IMR-90 (cell line): Measurements from ENCODE around the gene DBI. TPM values are rescaled to one million over a fixed set of nuclear protein-coding genes. Genes with fewer than 3 reads are reported as not detected.

Experiments
- ATAC-seq: fragments of 200-7000 bp; cut with Tn5 transposase; 2 replicates; pipeline ENCODE4 v1.9.1; 2020; ENCODE audit warnings: low read depth, mild to moderate bottlenecking, moderate library complexity
- BruUV-seq: library from RNA; stranded (reverse); fragments of 400-500 nt; replicated peaks from 2 replicates; lab custom pipeline; 2021; lab: Mats Ljungman, UMichigan
- CTCF ChIA-PET: fragments of 300-600 bp; formaldehyde crosslinking; extraction: SDS; loops from one replicate; lab custom pipeline; 2021; ENCODE audit warnings: antibody characterized with exemption; lab: Yijun Ruan, JAX
- POLR2A ChIA-PET: fragments of 300-600 bp; sonication (Branson Sonifier 250); formaldehyde crosslinking; loops from one replicate; lab custom pipeline; 2022; ENCODE audit warnings: antibody characterized with exemption; ENCODE audit not compliant: unreplicated experiment; lab: Charles Lee
- DNase-seq: peaks from one replicate; pipeline ENCODE4 v3.0.0; 2013
- H2AFZ ChIP-seq: replicated peaks from 2 replicates; pipeline ENCODE3; 2013; ENCODE audit warnings: low read length, mild to moderate bottlenecking; ENCODE audit not compliant: poor library complexity
- H2AK5ac ChIP-seq: 2 replicates; pipeline ENCODE4 v1.6.1; 2013; ENCODE audit warnings: low read depth, low read length, inconsistent platforms
- H2AK9ac ChIP-seq: replicated peaks from 2 replicates; pipeline ENCODE3; 2013; ENCODE audit warnings: mild to moderate bottlenecking, low read depth, low read length, moderate library complexity; ENCODE audit not compliant: poor library complexity
- H2BK120ac ChIP-seq: 2 replicates; pipeline ENCODE4 v1.6.1; 2013; ENCODE audit warnings: low read depth, low read length, inconsistent platforms
- H2BK15ac ChIP-seq: 3 replicates; pipeline ENCODE4 v1.6.1; 2013; ENCODE audit warnings: low read depth, low read length, inconsistent platforms
- H2BK20ac ChIP-seq: 2 replicates; pipeline ENCODE4 v1.6.1; 2013; ENCODE audit warnings: low read depth, mild to moderate bottlenecking, inconsistent platforms, low read length, moderate library complexity
- H2BK5ac ChIP-seq: 2 replicates; pipeline ENCODE4 v1.6.1; 2013; ENCODE audit warnings: mild to moderate bottlenecking, low read depth, low read length, inconsistent platforms; ENCODE audit not compliant: poor library complexity, severe bottlenecking
- H3K14ac ChIP-seq: replicated peaks from 2 replicates; pipeline ENCODE4 v1.6.1; 2013; ENCODE audit warnings: low read depth, low read length, inconsistent platforms
- H3K18ac ChIP-seq: 2 replicates; pipeline ENCODE4 v1.6.1; 2013; ENCODE audit warnings: low read depth, low read length, control low read depth
- H3K23ac ChIP-seq: 2 replicates; pipeline ENCODE4 v1.6.1; 2013; ENCODE audit warnings: low read depth, low read length, inconsistent platforms
- H3K27ac ChIP-seq: 2 replicates; pipeline ENCODE4 v1.5.1; 2013; ENCODE audit warnings: mild to moderate bottlenecking, control low read depth, low read length; ENCODE audit not compliant: insufficient read depth
- H3K27me3 ChIP-seq: 2 replicates; pipeline ENCODE4 v1.6.1; 2013; ENCODE audit warnings: low read length; ENCODE audit not compliant: control insufficient read depth, insufficient read depth
- H3K36me3 ChIP-seq: 2 replicates; pipeline ENCODE4 v1.6.1; 2013; ENCODE audit warnings: low read length, mixed read lengths; ENCODE audit not compliant: control insufficient read depth, insufficient read depth
- H3K4ac ChIP-seq: 2 replicates; pipeline ENCODE4 v1.6.1; 2013; ENCODE audit warnings: low read depth, low read length, inconsistent platforms
- H3K4me1 ChIP-seq: 2 replicates; pipeline ENCODE4 v1.6.1; 2013; ENCODE audit warnings: low read length, mixed read lengths; ENCODE audit not compliant: control insufficient read depth, insufficient read depth
- H3K4me2 ChIP-seq: 2 replicates; pipeline ENCODE4 v1.6.1; 2013; ENCODE audit warnings: low read depth, mild to moderate bottlenecking, control low read depth, low read length, moderate library complexity
- H3K4me3 ChIP-seq: 2 replicates; pipeline ENCODE4 v1.5.1; 2013; ENCODE audit warnings: low read depth, mild to moderate bottlenecking, control low read depth, low read length, moderate library complexity; ENCODE audit not compliant: insufficient read depth
- H3K56ac ChIP-seq: 2 replicates; pipeline ENCODE4 v1.6.1; 2013; ENCODE audit warnings: low read length, inconsistent platforms; ENCODE audit not compliant: insufficient read depth; ENCODE audit errors: extremely low read depth
- H3K79me1 ChIP-seq, 2 experiments: 2 replicates each; pipeline ENCODE4 v1.6.1; 2013; ENCODE audit warnings: low read length in 2 of 2, inconsistent platforms in 1 of 2, low read depth in 1 of 2
- H3K9ac ChIP-seq: 2 replicates; pipeline ENCODE4 v1.6.1; 2013; ENCODE audit warnings: low read depth, low read length, control low read depth
- H3K9me1 ChIP-seq: 2 replicates; pipeline ENCODE4 v1.6.1; 2013; ENCODE audit warnings: low read length, inconsistent platforms; ENCODE audit not compliant: insufficient read depth
- H3K9me3 ChIP-seq: 2 replicates; pipeline ENCODE4 v1.6.1; 2013; ENCODE audit warnings: low read length; ENCODE audit not compliant: control insufficient read depth, insufficient read depth
- H4K20me1 ChIP-seq: 2 replicates; pipeline ENCODE4 v1.6.1; 2013; ENCODE audit warnings: low read length, inconsistent platforms; ENCODE audit not compliant: insufficient read depth
- H4K5ac ChIP-seq: 2 replicates; pipeline ENCODE4 v1.6.1; 2013; ENCODE audit warnings: mild to moderate bottlenecking, low read depth, low read length, control low read depth
- H4K8ac ChIP-seq, 2 experiments: 2 replicates each; pipeline ENCODE4 v1.6.1; 2013; ENCODE audit warnings: low read depth in 2 of 2, low read length in 2 of 2, control low read depth in 1 of 2, inconsistent platforms in 1 of 2
- H4K91ac ChIP-seq: 2 replicates; pipeline ENCODE4 v1.6.1; 2013; ENCODE audit warnings: low read depth, low read length, inconsistent platforms; ENCODE audit not compliant: insufficient read depth
- MXI1 ChIP-seq: IDR thresholded peaks from 2 replicates; pipeline ENCODE4 v1.6.1; 2012; ENCODE audit warnings: low read depth, mild to moderate bottlenecking, low read length, moderate library complexity, borderline replicate concordance
- RCOR1 ChIP-seq: IDR thresholded peaks from 2 replicates; pipeline ENCODE4 v1.6.1; 2012; ENCODE audit warnings: mild to moderate bottlenecking, low read length, improper control_type of control experiment; ENCODE audit not compliant: insufficient replicate concordance
- RFX5 ChIP-seq: IDR thresholded peaks from 2 replicates; pipeline ENCODE4 v1.8.0; 2012; ENCODE audit warnings: low read depth, mild to moderate bottlenecking, low read length, moderate library complexity
- WGBS, 2 experiments: methylation state at CpG; one replicate each; pipeline versions ENCODE4 v1.1.5 to v1.1.7; 2013; ENCODE audit warnings: missing lambda C conversion rate in 2 of 2; ENCODE audit not compliant: insufficient read length in 1 of 2; ENCODE audit errors: extremely low coverage in 2 of 2; 5-methylcytosine and 5-hydroxymethylcytosine counted together
- dilution Hi-C: fragments of 300-500 bp; cut with HindIII; formaldehyde crosslinking; loops from one replicate; pipeline ENCODE4 v1.14.3; 2018; ENCODE audit warnings: low sequenced_read_pairs; ENCODE audit not compliant: unreplicated experiment
- in situ Hi-C: fragments of 300-500 bp; cut with MboI; formaldehyde crosslinking; loops from 3 replicates; pipeline ENCODE4 v1.14.3; 2019; ENCODE audit warnings: low sequenced_read_pairs, inconsistent platforms, mixed read lengths
- intact Hi-C: fragments of 100-400 bp; cut with micrococcal nuclease; formaldehyde crosslinking; loops from 2 replicates; pipeline ENCODE4 v1.10.0; 2022
- polyA plus RNA-seq, 3 experiments: library from polyadenylated mRNA; depleted of rRNA; stranded (reverse); fragments of >200 nt; gene quantifications; 2 replicates each; pipeline ENCODE4 v1.2.3, GENCODE V29; 2012; ENCODE audit warnings: low replicate concordance in 1 of 3
- total RNA-seq: library from RNA; depleted of rRNA; stranded (reverse); fragments of >200 nt; gene quantifications from 2 replicates; pipeline ENCODE4 v1.2.3, GENCODE V29; 2012
- TF ChIP-seq, protein P1 (sequence below): fragments of 150-350 bp; IDR thresholded peaks from 2 replicates; pipeline ENCODE4 v1.6.1; 2017; ENCODE audit warnings: mild to moderate bottlenecking, antibody characterized with exemption, low read length, low read depth

Gene DBI
- total and polyA plus RNA-seq, 2 of the 4 experiments (the other 2 are of a cell fraction) = 42.5 to 278 TPM

DNA sequence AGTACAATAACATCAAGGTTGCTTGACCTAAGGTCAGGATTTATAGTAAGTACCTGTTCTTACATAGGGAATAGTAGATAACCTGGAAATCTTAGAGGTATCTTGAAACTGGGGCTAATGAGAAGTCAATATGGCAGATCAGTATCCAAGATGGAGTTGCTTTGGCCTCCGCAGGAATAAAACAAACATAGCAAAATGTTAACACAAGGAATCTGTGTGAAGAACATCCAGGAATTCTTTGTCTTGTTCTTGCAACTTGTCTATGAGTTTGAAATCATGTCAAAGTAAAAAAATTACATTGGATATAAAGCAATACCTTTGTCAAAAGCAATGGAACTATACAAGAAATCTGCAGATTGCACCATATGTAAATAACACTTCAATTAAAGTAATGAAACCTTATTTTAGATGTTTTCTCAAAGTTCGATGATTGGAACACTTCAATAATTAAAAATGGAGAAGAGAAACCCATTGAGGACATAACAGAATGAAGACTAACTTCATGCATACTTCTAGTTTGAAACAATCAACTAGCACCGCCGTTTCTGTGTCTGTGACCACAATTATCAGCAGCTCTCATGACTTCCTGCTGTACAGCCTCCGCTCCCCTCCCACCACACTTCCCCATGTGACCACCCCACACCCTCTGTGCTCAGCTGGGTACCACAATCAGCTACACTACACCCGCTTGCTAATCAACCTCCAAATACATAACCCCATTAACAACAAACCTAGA, 27.8 kb upstream of the DBI start:
- dilution Hi-C loops (no loop called here), in situ Hi-C loops (no loop called here), intact Hi-C loops (no loop called here)
- Histone ChIP-seq H4K20me1 (no peaks in the 10 kb centered on the region), H3K27me3 (no peaks in the 10 kb centered on the region), H3K56ac (no peak overlapping the region), H4K8ac (no peak overlapping the region), H3K36me3 (0 out of 2 replicates have a peak, but pooled peaks cover 3% of the 10 kb centered on the region), H2AFZ (no peak overlapping the region), H2AK5ac (no peak overlapping the region), H4K91ac (no peak overlapping the region), H3K9ac (no peak overlapping the region), H3K79me1 (no peaks in the 10 kb centered on the region), H3K4me3 (no peak overlapping the region), H2BK120ac (no peak overlapping the region), H2BK5ac (no peak overlapping the region), H3K9me3 (no peaks in the 10 kb centered on the region), H2BK20ac (no peak overlapping the region), H2AK9ac (no peak overlapping the region), H3K4me1 (no peaks in the 10 kb centered on the region), H2BK15ac (no peak overlapping the region), H3K18ac (no peak overlapping the region), H3K4ac (no peak overlapping the region), H3K27ac (no peak overlapping the region), H4K5ac (no peak overlapping the region), H3K9me1 (no peaks in the 10 kb centered on the region), H3K23ac (no peak overlapping the region), H3K14ac (no peak overlapping the region), H3K4me2 (no peak overlapping the region)
- TF ChIP-seq MXI1 = no peak
- TF ChIP-seq, protein P1, sequence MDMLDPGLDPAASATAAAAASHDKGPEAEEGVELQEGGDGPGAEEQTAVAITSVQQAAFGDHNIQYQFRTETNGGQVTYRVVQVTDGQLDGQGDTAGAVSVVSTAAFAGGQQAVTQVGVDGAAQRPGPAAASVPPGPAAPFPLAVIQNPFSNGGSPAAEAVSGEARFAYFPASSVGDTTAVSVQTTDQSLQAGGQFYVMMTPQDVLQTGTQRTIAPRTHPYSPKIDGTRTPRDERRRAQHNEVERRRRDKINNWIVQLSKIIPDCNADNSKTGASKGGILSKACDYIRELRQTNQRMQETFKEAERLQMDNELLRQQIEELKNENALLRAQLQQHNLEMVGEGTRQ = no peak
- no peak for TF ChIP-seq RFX5
- no peak for TF ChIP-seq RCOR1
- DNase-seq (no peak), ATAC-seq (no peak)
- BruUV-seq = no TSS peak
- CTCF ChIA-PET = no interaction called here
- no CpG with 5 or more reads among the region's 6 CpGs for WGBS, 2 experiments
- POLR2A ChIA-PET = no interaction called here
